GM12872 (cell line): Measurements from ENCODE around the gene STX12.

ENCODE experiments used
- TF ChIP-seq, protein P1 (sequence below): IDR thresholded peaks from 3 replicates; pipeline ENCODE4 v1.5.1; 2011; ENCODE audit warnings: low read depth, mild to moderate bottlenecking, low read length, moderate library complexity; ENCODE audit not compliant: insufficient read depth

Gene STX12

DNA sequence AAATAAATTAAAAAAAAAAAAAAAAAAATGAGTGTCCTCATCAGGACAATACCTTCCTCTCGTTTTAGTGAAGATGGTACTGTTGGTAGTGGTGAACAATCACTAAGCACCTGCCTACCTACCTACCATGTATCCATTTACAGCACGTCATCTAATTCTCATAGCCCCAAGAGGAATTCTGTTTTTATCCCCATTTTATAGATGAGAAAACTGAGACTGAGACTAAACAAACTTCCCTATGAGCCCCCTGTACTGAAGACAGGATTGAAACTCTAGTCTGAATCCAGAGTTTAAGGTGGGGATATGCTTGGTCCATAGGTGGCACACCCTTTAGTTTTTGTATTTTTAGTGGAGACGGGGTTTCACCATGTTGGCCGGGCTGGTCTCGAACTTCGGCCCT lies 82.1 kb downstream of the STX12 start:
- TF ChIP-seq, protein P1, sequence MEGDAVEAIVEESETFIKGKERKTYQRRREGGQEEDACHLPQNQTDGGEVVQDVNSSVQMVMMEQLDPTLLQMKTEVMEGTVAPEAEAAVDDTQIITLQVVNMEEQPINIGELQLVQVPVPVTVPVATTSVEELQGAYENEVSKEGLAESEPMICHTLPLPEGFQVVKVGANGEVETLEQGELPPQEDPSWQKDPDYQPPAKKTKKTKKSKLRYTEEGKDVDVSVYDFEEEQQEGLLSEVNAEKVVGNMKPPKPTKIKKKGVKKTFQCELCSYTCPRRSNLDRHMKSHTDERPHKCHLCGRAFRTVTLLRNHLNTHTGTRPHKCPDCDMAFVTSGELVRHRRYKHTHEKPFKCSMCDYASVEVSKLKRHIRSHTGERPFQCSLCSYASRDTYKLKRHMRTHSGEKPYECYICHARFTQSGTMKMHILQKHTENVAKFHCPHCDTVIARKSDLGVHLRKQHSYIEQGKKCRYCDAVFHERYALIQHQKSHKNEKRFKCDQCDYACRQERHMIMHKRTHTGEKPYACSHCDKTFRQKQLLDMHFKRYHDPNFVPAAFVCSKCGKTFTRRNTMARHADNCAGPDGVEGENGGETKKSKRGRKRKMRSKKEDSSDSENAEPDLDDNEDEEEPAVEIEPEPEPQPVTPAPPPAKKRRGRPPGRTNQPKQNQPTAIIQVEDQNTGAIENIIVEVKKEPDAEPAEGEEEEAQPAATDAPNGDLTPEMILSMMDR: no peak

DNA sequence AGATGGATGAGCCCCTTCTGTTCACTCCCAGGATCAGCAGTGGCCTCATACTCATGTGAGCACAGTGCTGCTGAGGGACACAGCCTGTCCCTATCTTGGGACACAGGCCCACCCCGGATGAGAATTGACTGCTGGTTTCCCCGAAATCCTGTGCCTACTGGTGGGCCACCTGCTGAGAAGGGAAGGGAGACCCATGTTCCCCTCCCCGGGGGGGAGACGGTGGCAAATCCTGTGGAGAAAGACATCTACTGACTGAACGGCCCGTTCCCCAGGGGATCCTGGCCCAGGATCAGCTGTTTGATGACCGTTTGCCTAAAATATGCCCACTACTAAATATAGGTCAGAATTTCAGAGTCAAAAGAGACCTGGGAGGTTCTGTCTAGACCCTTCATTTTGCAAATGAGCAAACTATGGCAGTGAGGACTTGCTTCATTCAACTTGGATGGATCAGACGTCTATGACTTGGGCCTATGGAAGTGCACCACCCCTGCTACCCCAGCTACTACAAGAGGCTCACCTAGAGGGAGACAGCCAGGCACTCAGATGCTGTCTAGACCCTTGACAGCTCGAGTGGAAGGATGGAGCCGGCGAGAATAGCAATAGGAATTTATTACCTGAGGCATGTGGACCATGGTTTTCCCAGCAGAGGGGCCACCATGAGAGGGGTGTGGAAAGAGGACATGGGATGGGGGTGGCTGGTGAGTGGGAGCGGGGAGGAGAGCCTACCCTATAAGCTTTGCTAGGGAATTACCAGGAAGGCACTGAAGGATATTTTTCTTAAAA lies 83.7 kb downstream of the STX12 start:
- TF ChIP-seq, protein P1: no peak

DNA sequence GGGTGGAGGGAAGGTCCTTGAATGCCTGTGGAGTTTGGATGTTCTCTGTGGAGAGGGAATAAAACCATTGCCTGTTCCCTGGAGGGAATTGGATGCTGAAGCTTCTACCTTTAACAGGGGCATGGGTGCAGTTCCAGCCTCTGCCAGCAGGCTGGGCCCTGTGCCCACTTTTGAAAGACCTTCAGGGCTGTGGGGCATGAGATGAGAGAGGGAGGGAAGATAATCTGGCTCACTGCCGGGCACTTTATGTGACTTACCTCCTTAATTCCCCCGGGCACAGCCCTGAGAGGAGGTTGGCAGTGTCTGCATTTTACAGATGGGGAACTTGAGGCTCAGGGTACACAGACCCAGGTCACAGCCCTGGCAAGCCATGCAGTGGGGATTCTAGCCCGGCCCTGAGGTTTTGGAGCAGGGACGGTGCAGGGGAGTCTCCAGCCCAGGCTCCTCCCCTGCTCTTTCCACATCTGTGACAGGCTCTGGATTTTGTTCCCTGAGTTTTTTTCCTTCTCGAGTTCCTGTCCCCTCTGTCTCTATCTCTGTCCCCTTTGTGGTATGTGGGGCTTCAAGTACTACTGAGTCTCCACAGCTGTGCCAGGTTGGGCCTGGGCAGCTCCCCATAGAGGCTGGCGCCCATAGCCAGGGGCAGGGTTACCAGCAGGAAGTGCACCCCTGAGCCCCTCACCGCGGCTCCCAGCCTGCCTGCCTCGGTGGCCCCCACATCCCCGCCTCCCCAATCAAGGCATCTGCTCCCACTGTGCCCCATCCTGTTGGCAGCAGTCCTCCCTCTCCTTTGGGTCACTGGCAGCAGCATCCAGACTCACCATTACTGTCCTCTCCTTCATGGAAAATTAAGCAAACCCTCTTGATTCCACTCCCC lies 85.3 kb downstream of the STX12 start:
- TF ChIP-seq, protein P1: peak; percentile 100

DNA sequence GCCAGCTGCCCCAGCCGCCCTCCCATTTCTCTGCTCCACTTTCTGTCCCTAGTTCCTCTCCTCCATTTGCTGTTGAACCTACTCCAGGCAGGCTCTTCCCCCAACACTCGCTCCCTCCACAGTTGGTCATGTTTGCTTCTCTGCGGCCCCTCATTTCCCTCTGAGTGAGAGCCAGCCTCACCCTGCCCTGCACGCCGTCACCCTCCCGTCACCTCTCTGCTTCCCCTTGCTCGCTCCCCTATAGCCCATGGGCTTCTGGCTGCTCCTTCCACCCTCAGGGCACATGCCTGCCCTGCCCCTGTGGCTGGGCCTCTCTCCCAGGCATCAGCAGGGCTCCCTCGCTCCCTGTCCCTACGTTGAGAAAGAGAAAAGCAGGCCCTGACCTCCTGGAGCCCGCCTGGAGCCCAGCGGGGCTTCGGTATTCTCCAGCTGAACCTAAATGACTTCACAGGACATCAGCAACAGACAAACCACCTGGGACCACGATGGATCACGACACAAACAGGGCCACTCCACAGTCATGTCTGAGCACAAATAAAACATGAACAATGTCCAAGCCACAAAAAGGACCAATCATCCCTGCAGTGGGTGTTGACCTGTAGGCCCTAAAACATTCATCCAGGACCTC lies 86.0 kb downstream of the STX12 start:
- TF ChIP-seq, protein P1: no peak

DNA sequence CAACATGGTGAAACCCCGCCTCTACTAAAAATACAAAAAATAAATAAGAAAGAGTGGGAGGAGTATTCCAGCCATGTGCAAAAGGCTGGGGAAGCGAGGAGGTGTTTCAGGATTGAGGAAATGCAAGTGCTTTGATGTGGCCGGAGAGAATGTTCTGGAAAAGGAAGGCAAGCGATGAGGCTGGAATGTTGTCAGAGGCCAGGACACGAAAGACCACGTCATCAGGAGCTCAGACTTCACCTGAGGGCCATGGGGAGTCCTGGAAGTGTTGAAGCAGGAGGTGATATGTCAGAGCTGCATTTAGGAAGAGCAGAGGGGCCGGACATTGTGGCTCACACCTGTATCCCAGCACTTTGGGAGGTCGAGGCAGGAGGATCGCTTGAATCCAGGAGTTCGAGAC lies 88.4 kb downstream of the STX12 start:
- TF ChIP-seq, protein P1: no peak

DNA sequence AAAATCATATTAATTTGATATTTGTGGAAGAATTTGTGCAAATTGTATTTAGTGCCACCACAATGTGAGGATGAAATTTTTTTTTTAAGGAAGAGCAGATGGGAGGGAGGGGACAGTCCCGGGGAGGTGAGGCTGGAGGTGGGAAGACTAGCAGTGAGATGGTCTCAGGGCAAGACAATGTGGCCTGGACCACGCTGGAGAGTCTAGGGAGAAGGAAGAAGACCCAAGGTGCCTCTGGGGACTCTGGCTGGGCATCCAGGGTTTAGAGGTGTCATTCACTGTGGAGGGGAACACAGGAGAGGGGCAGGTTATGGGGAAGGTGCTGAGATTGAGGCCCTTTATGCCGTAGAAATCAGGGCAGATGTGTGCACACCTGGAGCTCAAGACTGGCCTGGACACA lies 89.0 kb downstream of the STX12 start:
- TF ChIP-seq, protein P1: no peak
